GM12892 (cell line): Measurements from ENCODE around the gene NUB1.

Experiments
- DNase-seq: peaks from one replicate; pipeline ENCODE4 v3.0.0; 2011; ENCODE audit not compliant: insufficient read length
- FAIRE-seq: peaks from 2 replicates; lab custom pipeline; 2011; peaks lifted over from hg19 to GRCh38; lab: Jason Lieb, UNC
- POLR2A ChIP-seq: IDR thresholded peaks from 2 replicates; pipeline ENCODE4 v1.6.1; 2011; ENCODE audit warnings: low read depth, low read length, control low read depth
- POLR2AphosphoS5 ChIP-seq: IDR thresholded peaks from 2 replicates; pipeline ENCODE4 v1.6.1; 2011; ENCODE audit warnings: low read depth, low read length, control low read depth
- TAF1 ChIP-seq: IDR thresholded peaks from 2 replicates; pipeline ENCODE4 v1.6.1; 2011; ENCODE audit warnings: low read depth, mild to moderate bottlenecking, control low read depth, low read length, borderline replicate concordance

NUB1 gene

DNA sequence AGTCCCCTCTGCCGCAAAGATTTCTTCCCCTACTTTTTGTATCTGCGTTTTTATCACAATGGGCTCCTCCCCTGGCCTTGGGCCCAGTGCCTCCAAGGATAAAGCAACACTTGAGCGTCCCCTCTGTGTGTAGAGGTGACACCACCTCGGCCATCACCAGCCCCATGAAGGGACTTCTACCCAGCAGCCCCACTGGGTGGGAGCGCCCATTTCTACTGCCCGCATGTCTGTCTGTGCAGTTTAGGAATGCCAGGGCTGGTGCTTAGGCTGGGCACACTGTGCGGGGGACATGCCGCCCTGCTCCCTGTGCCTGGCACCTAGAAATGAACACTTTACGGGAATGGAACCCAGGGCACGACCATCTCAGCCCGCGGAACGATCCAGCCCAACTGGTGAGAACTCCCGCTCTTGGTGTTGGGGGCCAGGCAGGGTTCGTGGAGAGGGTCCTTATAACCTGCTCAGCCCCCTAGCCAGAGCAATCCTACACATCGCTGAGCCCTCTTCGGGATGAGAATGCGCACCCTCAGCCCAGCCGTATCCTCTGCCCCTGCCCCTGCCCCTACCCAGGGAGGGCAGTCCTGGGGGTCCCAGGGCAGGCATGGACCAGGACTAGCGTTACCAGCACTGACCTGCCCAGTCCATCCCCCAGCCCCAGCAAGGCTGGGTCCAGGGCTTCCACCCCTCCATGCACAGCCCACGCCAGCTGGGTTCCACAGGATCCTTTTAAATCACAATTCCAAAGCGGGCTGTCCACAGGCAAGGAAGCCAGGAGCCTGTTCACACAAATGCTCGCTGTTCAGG is 85.5 kb downstream of the NUB1 start:
- FAIRE-seq (no peak), DNase-seq (no peak)
- TF ChIP-seq POLR2A (no peak), TAF1 (no peak), POLR2AphosphoS5 (no peak)

GRCh38 chr7:151427705-151428377 is 86.2 kb downstream of the NUB1 start:
- DNase-seq (no peak), FAIRE-seq (no peak)
- TF ChIP-seq POLR2A = no peak
- TF ChIP-seq POLR2AphosphoS5 = no peak
- no peak for TF ChIP-seq TAF1
